ENCODE data around the gene VAMP2.

The VAMP2 gene

DNA sequence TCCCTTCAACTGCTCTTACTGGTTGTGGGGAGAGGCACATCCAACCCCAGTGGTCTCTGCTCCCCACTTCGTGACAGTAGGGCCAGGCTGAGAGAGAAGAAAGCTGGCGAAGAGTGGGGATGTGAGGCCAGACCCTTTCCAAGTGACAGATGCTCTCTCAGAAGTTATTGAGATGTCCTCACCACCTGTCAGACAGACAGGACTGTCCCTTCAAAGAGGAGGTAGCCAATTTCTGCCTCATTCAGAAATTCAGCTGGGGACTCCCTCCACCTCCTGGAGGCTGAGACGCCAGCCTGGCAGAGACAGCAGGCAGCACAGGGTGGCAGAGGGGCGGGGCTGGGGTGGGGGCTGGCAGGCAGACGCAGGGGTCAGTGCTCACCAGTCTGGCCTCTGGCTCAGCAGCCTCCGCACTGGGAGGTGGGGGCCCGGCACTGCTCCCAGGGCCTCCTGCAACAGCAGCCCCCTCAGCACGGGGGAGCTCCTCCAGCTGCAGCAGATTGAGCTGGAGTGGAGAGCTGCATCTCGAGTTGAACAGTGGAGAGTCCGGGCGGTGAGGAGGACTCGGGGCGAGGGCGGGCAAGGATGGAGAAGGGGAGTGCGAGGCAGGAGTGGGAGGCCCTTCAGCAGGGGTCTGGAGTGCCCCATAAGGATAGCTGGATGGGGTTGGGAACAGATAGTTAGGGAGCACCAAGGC, 19.7 kb downstream of the VAMP2 start:
- no peak for DNase-seq

- DNase-seq, result no peak
These were observed 20.4 kb downstream of the VAMP2 start for GRCh38 chr17:8142158-8142886.

GRCh38 chr17:8141741-8142140, 21.0 kb downstream of the VAMP2 start:
- no peak for DNase-seq

DNA sequence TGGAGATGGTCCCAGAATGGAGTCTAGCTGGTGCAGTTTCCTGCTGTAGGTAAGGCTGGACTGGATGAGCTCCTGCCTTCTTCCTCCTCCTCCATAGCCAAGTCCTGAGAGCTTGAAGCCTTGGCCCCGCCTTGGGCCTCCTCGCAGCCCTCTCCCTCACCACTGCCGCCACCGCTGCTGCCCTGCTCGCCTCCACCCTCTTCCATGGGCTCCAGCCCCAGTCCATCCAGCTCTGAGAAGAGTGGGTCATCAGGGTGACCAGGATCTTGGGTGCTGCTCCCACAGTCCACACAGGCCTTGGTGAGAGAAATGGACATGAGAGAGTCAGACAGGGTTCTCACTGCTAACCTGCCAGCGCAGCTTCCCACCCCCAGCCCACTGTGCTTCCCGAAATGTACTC, 21.7 kb downstream of the VAMP2 start:
- no peak for DNase-seq

DNA sequence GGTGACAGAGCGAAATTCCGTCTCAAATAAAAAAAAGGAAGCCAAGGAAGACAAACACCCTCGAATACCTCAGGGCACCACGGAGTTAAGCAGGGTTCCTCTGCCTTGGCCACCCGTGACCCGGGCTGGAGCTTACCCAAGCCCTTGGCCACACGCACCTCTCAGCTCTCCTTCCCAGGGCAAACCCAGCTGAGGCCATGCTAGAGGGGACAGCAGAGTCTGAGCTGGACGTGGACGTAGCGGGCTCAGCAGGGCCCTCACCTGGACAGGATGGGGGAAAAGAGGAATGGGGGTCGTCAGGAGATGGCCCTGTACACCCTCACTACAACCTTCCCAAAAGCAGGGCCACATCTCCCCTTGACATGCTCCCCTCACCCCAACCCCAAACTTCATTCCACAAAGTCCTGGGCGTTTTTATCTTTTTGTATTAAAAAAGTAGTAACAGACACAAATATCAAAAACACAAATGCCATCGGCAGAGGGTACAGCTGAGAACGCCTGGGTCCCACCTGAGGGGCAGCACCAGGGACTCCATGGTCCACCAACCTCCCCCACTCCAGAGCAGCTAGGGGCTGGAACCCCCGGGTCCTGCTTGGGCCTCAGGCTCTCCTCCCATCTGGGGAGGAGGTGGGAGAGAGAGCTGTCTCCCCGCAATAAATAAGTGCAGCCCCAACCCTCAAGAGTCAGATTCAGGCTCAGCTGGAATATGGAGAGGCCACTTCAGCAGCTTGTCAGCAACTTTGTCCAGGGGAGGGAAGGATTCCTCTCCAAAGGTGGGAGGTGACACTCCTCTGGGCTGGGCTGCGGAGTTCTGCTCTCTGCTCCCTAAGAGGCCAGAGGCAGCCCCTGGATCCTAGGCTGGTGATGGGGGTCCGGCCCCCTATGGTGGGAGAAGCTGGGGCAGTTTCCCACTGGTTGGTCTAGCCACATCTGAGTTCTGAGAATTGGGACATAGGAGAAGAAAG, 22.4 kb downstream of the VAMP2 start:
- DNase-seq, result no peak

DNA sequence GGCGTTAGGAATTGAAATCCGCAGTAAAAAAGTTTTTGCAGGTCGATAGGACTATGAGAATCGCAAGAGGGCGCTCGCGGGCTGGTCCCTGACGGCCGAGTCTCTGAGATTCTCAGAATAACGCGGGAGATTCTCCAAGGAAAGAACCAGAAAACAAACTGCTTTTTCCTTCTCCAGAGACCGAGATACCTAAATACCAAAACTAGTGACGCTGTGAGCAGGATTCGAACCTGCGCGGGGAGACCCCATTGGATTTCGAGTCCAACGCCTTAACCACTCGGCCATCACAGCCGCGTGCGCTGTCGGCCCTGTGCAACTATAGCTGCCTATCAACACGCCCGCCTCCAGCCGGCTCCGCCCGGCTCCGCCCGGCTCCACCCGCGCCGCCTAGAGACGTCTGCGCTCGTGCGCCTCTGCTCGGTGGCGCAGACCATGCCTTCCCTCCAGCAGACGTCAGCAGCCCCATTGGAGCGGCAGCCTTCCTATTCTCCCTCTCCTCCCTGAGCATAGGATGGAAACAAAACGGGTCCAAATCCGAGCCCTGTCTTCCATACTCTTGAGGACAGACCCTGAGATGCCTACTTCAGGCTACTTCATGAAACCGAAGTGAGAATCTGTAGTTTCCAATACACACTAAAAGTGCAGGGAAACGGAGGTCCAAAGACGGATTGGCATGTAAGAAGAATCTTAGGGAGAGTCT, 23.9 kb downstream of the VAMP2 start:
- DNase-seq, result peak; percentile 97

DNA sequence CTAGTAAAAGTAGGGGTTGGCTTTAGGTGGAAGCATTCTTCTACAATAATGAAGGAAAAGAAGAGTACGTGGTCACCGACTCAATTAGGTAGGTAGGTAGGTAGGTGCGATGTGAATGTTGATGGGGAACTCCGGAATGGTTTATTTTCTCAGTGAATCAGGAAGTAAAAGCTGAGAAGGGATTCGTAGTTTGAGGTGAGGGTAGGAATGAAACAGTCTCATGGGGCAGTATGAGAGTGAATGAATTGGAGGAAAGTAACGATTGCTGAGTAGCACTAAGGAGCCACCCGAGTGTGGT, 24.4 kb downstream of the VAMP2 start:
- no peak for DNase-seq

DNA sequence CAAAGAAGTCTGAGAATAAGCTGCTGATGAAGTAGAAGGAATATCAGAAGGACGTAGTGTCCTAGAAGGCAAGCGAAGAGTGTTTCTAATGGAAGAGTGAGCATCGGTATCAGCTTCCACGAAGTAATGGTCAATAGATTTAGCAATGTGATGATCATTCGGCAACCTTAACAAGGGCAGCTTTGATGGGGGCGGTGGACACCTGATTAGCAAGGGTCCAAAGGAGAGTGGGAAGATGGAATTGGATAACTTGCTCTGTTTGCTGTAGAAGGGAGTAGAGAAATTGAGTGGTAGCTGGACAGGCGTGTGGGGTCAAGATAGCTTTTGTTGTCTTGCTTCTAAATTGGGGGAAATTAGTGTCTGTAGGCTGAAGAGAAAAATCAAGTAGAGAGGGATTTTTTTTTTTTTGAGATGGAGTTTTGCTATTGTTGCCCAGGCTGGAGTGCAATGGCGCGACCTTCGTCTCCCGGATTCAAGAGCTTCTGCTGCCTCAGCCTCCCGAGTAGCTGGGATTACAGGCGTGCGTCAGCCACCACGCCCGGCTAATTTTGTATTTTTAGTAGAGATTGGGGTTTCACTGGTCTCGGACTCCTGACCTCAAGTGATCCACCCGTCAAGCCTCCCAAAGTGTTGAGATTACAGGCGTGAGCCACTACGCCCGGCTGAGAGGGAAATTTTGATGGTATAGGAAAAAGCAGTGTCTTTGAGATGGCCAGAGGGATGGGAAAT, 24.9 kb downstream of the VAMP2 start:
- DNase-seq, result no peak

DNA sequence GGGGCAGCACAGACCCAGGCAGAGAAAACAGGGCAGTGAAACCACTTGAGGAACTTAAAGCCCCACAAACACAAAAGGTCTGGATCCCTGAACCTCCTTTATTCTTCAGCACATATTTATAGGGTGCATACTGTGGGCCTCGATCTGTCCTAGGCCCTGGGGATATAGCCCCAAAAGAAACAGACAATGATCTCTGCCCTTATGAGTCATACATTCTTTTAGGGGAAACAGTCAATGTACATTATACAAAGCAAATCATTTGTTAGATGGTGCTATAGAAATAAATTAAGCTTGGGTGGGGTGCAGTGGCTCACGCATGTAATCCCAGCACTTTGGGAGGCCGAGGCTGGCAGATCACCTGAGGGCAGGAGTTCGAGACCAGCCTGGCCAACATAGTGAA, 28.8 kb downstream of the VAMP2 start:
- DNase-seq, result no peak

- DNase-seq, result no peak
These were observed 29.3 kb downstream of the VAMP2 start for GRCh38 chr17:8133399-8133798.

DNA sequence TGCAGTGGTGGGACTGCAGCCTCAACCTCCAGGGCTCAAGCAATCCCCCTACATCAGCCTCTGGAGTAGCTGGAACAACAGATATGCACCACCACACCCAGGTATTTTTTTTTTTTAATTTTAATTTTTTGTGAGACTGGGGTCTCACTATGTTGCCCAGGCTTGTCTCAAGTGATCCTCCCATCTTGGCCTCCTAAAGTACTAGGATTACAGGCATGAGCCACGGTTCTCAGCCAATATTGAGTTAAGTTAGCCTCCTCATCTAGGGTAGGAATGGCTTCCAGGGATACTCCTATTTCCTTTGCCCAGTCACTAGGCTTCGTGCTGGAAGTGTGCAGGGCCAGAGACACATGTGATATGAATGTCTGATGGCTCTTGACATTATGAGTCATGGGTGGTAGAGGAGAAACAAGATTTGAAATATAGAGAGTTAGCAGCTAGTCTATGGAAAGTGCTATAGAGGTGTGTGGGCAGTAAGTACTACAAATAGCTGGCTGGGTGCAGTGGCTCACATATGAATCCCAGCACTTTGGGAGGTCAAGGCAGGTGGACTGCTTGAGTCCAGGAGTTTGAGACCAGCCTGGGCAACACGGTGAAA, 30.8 kb downstream of the VAMP2 start:
- DNase-seq, result peak; percentile 44

DNA sequence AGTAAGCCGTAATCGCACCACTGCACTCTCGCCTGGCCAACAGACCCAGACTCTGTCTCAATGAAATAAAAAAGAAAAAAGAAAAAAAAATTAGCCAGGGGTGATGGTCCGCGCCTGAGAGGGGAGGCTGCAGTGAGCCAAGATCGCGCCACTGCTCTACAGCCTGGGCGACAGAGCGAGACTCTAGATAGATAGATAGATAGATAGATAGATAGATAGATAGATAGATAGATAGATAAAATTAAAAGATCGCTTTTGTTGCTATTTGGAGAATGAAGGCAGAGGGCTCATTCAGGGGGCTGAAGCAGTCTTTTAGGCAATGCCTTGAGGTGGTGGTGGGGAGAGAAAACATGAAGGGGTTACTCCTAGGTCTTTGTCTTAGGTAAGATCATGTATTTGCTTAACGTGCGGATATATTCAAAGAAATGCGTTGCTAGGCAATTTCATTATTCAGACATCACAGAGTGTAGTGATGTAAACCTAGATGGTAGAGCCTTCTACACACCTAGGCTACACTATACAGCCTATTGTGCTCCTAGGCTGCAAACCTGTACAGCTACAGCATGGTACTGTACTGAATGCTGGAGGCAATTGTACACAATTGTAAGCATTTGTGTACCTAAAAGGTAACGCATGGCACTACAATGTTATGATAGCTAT, 34.5 kb downstream of the VAMP2 start:
- no peak for DNase-seq

DNA sequence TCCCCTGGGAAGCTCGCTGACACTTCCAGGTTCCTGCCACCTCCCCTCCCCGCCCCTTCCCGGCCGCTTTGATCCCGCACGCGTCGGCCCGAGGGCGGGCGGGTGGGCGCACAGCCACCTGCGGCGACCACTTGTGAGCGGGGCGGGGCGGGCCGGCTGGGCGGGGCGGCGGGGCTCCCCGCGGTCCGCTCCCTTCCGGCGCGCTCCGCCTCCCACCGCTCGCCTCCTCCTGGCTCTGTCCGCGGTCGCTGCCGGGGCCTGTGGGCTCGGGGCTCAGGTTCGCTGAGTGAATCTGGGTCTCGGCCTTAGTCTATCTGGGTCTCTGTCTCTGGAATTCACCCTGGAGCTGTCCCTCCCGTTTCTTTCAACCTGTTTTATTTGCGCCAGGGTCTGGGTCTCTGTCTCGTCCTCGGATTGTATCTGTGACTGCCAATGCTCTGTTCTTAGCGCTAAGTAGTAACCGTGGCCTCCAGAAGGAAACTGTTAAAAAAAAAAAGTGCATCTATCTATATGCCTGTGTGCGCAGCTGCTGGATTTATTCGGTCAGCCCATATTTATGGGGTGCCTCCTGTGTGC, 36.2 kb downstream of the VAMP2 start:
- DNase-seq, result peak; percentile 40

DNA sequence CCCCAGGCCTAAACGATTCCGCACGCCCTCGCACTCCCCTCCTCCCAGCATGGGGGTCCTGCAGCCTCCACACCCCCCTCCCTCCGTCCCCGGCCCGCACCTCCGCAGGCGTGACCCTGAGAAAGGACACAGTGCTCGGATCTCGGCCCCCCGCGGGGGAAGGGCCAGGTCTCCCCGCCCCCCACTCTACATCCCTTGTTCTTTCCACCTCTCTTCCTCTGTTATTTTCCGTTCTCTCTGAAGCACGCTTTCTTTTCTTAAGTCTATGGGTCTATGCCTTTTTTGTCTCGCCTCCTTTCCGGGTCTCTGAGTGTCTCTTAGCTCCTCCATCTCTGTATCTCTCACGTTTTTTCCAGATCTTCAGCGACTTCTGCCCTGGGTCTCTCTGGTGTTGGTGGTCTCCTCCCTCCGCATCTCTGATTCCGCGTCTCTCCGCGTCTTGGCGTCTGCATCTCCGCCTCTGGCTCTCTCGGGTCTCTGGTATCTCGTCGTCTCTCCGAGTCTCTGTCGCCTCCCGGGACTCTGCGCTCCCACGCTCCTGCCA, 36.7 kb downstream of the VAMP2 start:
- DNase-seq, result peak; percentile 35

- peak; percentile 74 for DNase-seq
These were observed 37.4 kb downstream of the VAMP2 start for GRCh38 chr17:8125154-8125946.

DNA sequence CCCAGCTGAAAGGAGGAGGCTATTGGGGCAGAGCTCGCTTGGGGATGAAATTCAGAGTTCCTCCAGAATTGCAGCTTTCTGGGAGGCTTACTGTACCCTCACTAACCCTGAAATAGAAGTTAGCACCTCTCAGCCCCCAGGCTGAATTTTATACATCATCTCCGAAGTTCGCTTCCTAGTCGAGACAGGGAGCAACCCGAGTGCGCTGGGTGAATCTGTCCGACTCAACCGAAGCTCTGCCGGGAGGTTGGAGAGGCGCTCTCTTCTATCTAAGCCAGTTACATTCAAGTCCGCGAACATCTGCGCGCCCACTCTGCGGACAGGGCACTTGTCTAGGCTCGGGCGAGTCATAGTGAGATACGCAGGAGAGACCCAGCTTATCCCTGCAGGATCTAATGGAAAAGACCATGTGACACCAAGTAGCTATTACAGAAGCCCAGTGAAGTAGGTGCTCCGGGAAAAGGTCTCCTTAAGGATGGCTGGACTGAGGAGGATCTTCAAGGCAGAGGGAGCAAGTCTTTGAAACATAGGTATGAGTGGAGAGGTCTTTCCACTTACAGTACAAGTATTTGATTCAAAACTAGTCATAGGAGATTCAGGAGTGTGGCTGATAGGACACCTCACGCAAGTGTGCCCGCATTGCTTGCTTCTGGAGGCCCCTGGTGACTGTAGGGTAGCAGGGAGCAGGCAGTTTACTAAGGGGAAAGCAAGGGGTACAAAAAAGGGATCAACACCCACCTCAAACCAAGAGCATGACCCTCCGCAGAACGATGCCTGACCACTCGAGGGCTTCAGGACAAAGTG, 38.2 kb downstream of the VAMP2 start:
- peak; percentile 19 for DNase-seq

GRCh38 chr17:8123695-8124349, 38.9 kb downstream of the VAMP2 start, which contains the start of gene HES7:
TSS of gene HES7 (minus strand) at chr17:8124106. CDS start at chr17:8124084, 22 bp downstream.
- DNase-seq, result peak; percentile 31

All from fibroblast of skin of back (primary cell).